GM19468 (cell line): ENCODE results near the gene TNC.

Source experiments
- ATAC-seq: cut with Tn5 transposase; IDR thresholded peaks from one replicate; pipeline ENCODE4 v1.9.1; 2021; ENCODE audit warnings: mild to moderate bottlenecking, moderate library complexity, moderate number of reproducible peaks; ENCODE audit not compliant: unreplicated experiment; ENCODE audit errors: extremely low read depth

TNC gene

DNA sequence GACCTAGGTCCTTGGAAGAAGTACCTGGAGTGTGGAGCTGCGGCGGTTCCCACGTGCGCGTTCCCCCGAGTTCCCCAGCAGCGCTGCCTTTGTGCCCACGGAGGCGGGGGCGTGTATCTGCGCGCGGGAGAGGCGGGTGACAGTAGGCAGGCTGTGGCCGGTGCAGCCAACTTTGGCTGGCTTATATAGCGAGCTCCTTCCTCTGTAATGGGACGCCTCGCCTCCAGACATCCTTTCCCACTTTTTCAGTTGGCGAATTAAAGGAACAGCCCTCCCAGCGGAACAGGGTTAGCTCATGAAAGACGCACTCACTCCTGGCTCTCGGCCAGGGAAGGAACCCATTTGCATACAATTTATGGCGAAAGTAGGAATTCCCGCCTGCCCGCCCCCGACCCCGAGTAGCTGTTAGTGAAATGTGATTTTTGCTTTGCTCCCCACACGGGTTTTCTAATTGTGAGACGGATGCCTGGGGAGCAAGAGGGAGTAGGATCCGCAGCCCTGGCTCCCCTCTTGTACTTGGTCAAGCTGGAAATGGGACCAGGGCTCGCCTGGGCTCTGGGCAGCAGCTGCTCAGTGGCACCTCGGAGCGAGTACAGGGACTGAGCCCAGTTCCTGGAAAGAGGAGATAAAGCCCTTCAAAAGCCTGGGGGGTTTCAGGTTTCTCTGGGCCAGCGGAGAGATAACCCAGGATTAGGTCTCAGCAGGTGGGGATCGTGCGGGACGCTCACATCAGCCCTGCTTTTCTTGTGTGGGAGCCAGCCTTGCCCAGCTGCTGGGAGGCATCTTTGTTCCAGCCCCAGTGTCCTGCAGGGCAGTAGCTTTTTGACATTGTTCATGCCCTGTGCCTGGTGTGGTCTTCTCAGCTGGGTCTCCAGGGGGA, at the start of gene TNC:
TNC (minus strand) TSS at position 159 of the 880 bp plus-strand sequence. CDS start 27,139 bp downstream, outside the sequence.
- ATAC-seq: no peak

DNA sequence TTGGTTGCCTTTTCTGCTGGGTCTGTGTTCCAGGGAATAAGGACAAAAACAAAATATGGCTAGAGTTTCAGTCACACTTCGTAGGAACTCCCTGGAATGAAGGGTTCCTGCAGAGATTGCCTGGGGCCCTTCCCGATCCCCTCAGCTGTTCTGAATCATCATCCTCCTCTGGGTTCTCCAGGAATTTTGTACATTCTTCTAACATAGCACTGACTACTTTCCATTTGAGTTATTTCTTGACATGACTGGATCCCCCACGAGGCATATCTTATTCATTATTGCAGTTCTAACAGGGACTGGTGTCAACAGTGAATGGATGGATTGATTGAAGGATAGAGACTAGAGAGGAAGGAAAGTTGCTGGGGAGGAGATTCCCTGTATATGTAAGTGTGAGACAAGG, 49.2 kb upstream of the TNC start:
- no peak for ATAC-seq

DNA sequence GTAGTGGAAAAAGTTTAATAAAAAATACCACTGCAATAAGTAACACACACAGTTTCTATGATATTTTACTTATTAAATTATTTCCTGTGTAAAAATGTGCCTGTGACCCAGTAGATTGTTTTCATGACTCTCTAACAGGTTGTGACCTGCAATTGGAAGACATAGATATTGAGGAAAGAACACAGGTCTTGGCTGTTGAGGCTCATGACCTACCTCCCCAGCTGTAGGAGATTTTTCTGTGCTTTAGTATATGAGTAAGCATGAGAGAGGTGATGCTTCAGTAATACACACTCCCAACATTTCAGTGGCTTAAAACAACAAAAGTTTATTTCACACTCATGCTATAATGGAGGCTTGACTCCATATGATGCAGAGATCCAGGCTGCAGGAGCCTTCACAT, 47.3 kb upstream of the TNC start:
- ATAC-seq: no peak

DNA sequence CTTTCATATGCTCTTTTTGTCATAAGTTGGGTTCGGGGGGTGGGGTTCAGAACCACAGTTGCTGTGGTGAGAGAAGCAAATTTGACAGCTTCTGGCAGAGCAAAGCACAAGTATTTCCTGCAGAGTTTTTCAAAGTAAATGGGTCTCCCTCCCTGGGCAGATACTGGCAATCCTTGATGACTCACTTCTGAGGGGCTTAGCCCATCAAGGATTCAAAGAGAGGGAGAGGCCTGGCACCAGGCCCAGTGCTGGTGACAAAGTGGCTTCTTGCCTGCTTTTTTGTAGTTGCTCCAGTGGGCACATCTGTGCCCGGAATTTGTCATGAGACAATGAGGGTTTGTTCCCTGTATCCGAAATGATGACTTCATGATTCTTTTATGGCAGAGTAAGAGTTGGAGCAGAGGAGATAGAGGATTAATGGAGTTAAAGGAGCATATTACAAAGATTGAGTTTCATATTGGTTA, 46.6 kb upstream of the TNC start:
- no peak for ATAC-seq

DNA sequence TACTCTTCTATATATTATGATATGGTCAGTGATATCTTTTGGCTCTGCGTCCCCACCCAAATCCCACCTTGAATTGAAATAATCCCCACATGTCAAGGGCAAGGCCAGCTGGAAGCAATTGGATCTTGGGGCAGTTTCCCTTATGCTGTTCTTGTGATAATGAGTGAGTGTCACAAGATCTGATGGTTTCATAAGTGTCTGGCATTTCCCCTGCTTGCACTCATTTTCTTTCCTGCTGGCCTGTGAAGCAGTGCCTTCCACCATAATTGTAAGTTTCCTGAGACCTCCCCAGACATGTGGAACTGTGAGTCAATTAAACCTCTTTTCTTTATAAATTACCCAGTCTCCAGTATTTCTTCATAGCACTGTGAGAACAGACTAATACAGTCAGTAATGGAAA, 45.0 kb upstream of the TNC start:
- no peak for ATAC-seq

DNA sequence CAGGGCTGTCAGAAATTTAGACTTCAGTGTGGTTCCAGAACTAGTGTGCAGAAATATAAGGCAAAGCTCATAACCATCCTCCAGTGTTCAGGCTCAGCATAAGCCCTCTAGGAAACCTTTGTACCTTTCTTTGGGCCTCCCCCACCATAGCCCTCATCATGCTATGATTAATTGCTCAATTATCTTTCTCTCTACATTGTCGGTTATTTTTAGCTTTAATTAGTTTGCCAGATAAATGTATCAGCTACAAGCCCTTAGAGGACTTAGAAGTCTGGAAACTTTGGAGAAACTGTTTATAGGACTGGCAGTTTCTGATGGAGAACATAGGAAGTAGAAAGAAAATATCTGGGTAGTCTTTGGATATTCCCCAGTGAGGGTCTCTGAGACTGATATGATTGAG, 43.5 kb upstream of the TNC start:
- no peak for ATAC-seq

DNA sequence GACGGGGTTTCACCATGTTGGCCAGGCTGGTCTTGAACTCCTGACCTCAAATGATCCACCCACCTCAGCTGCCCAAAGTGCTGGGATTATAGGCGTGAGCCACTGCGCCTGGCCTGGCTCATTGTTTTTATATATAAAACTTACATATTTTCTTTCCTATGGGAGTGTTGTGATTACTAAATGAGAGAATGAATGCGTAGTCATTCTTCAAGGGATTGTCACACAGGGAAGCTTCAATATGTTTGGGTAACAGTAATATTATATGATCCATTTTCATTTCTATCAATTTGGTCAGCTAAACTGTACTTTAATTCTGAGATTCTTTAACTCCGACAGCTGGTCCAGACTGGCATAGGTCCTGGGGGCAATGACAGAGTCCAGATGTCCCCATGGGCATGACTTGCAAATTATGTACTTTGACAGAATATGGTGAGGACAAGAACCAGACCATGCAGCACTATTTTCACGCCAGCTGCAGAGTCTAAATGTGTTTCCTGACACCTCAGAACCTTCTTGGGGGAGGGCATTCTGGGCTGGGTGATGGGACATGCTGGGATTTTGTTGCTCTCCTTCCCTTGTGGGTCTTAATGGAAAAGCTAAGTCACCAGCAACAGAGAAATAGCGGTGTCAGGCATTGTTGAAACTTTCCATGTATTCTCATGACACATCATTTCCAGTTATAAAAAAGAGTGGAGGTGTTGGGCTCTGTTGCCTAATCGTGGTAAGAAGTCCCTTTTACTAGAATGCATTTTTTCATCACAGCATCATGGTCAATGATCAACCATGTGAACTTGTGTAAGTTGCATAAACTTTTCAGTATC, 40.9 kb upstream of the TNC start:
- ATAC-seq: no peak

DNA sequence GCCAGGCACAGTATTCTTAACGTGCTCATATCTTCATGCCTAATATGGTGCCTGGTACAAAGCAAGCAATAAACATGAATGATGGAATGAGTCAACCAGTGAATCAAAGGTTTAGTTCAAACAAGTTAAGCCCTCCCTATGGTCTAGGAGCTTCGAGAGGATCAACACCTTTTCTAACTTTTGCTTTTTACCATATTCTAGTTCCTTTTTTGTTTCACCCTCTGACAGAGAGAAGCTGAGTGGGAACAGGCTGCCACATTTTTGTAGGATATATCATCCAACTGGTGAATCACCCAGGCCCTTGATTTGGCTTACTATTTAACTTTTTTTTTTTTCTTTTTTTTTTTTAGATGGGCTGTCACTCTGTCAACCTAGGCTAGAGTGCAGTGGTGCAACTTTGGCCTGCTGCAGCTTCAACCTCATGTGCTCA, 39.3 kb upstream of the TNC start:
- no peak for ATAC-seq

DNA sequence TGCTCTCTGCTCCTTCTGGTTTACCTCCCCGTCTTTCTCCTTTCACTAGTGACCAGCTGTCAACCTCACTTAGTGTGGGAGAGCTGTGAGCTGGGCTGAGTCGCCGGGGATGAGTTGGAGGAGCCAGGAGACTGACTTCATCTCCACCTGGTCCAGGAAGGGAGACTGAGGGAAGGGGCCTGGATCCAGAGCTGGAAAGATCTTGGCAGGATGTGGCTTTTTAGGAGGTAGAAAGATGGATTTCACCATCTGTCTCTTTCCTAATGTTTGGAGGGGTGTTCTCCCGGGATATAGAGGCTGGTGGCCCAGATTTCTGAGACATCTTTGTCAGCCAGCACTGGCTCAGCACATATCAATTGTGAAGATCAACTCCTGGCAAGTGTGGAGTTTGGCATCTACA, 37.1 kb upstream of the TNC start:
- no peak for ATAC-seq

DNA sequence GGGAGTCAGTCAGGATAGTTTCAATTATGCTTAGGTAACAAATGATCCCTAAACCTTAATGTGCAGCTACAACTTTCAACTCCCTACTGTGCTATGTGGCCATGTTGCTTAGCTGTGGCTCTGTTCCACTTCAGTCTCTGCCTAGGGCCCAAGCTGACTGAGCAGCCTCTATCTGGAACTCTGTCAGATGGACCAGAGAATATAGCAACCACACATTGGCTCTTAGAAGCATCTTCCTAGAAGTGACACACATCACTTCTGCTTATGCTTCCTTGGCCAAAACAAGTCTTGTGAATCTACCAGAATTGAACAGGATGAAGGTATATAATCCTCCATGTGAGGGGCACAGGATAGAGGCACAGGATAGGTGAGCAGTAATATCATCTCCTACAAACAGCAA, 36.7 kb upstream of the TNC start:
- no peak for ATAC-seq

DNA sequence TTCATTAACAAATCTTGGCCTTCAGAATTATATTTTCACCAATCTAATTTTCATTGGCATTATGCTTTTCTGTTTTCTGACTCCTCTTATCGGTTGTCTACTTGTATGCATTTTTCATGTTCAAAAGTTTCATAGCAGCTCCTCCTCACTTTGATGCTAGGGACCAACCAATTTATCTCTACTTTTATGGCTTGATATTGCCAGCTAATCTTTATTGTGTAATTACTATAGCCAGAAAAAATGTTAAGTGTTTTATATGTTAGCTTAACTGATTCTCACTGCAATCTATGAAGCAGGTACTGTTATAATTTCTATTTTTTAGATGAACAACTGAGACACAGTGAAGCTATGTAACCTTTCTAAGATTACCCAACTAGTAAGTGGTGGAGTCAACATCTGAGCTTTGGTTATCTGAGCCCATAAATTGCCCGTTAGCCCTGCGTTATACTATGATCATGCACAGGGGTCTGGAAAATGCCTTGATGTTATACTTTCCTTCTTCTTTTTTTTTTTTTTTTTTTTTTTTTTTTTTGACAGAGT, 34.4 kb upstream of the TNC start:
- no peak for ATAC-seq

DNA sequence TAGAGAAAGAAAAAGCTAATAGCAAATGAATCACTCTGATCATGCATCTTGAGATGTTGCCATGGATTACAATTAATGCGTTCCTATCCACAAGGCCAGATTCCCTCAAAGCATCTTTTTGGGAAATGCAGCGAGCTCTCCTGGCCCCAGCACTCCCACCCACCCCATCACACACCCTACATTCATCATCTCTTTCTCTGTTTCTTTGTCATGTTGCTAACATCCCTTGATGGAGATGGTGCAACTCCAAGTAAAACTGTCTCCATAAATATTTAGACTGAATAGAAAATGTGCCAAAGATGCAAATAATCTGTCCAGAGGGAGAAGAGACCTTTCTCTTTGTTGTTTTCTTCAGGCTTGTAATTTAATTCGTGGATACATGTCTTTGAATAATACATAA, 30.8 kb upstream of the TNC start:
- ATAC-seq: no peak

DNA sequence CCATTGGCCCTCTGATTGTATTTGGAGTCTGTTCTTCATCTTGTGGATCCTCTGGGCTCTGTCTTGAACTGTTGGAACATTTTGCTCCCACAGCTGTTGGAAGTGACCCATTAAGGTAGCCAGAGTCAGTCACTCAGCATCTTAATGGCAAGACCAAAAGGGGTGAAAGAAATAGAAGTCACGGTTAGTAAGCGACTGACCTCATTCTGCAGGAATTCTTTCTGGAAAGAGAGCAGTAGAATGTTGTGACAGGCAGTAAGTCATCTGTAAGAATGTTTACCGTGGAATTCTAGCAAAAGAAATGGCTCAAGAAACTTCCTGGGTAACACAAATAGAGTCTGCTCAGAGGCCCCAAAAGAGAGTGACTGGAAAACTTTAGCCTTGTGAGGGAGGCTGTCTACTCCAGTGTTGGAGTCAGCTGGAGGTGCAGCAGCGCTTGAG, 28.6 kb upstream of the TNC start:
- no peak for ATAC-seq

DNA sequence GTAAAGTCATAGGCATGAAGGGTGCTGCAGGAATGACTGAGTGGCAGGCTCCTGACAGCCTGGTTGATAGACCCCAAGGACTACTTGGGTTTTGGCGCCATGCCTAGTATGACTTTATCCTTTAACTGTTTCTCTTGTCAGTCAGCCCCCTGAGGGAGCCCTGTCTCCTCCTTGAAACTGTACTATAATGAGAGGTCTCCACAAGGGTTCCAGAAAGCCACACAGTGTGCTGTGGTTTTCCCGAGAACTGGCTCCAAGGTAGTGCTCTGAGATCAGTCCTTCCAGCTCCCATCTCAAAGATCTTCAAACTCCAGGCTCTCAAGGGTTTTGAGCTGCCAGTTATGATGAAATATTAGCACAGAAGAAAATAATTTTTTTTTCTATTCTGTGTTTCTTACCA, 26.7 kb upstream of the TNC start:
- ATAC-seq: no peak

DNA sequence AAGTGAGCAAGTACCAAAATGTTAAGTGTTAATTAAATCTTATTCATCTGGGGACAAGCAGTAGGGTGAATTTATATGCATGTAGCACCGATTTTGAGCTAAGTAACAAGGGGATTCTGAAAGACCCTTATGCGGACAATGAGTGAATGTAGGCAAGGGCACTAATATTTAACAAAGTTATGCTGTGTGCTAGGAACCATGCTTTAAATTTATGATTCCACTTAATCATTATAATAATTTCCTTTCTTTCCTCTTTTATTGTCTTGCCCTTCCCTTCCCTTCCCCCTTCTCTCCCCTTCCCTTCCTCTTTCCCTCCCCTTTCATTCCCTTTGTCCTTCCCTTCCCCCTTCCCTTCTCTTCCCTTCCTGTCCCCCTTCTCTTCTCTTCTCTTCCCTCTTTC, 25.7 kb upstream of the TNC start:
- no peak for ATAC-seq

DNA sequence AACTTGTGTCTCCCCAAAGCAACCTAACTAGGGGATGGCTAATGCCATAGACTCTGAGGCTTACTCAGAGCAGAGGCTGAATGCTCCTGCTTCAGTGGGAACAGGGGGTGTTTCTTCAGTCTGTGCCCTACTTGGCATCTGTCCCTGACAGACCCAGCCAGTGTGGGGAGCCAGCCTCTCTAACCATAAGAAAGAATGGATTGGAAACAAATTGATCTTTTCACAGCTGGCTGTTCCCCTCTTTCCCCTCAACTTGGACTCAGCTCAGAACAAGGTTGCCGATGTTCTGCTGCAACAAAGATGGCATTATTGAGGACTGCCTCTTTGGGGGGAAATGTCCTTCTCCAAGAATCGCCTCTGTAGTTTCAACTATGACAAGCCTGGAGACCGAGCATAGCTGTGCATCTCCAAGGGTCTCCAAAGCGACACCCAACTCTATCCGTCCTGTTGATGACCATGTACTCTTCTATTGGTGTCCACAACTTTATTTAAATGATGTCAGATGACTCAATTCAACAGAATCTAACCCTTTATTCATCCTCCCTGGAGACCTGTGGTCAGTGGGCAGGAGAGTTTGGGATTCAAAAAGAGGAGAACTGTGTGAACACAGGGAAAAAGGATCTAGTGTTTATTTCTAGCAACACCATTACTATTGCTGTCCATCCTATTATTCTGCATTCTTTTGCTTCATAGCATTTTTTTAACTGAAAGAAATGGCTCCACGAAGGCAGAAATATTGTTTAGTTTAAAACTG, 24.7 kb upstream of the TNC start:
- no peak for ATAC-seq

DNA sequence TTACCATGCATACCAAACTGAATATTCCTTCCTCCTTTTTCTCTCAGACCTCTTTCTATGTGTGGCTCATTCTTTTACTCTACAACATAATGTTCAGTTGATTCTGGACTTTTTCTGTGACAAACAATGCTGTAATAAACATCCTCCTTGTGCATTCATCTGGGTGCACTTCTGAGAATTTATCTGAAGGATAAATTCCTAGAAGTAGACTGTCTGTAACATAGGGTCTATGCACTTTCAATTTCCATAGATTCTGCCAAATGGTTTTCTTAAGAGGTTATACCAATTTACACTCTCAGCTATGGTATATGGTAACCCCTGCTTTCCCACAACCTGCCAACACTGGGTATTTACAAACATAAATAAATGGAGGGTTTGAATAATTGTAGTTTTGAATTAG, 24.1 kb upstream of the TNC start:
- no peak for ATAC-seq

DNA sequence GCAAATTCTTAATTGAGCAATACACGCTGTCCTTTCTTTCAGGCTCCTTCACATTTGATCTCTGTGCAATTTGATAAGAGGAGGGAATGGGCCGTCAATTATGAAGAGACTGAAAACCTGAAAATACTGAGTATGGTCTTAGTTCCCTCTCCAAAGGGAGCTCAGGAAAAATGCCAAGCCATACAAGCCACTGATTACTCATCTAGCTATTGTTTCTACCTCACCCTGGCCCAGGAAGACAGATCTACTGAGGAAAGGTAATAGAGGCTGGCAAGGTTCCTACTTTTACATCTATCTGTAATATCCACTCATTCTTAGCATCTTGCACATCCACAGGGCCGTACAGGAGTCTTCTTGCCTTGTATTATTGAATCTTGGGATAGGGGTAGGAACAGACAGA, 23.7 kb upstream of the TNC start:
- no peak for ATAC-seq

DNA sequence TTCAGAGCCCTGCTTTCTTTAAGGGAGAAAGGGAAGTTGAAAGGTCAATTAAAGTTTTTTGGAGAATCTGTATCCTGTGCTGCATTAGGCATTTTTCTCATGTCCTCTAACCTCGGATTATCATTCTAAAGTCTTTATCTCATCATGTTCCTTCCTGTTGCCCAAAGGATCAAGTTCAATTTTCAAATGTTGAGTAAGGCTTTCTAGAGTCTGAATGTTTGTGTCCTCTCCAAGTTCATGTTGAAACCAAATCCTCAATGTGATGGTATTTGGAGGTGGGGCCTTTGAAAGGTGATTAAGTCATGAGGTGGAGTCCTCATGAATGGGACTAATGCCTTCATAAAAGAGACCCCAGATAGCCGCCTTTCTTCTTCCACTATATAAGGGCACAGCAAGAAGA, 20.2 kb upstream of the TNC start:
- ATAC-seq: no peak

DNA sequence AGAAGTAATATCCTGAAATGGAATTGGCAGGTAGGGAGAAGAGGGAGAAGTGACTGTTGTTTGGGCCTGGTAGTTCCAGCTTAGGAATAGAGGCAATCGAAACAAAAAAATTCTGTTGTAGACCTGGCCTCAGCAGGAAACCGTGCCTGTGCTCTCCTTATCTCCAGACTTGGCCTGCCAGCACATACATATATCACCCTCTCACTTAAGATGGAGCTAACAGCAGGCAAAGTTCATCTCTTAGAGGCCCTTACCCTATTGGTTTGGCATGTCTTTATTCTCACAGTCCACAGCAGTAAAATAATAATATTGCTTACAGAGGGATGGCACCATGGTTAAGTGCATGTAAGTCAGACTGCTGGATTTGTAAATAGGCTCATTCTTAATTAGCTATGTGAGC, 19.6 kb upstream of the TNC start:
- ATAC-seq: no peak
